Panc1 (cell line): ENCODE results near the gene AGPAT3.

Experiments used
- POLR2AphosphoS5 ChIP-seq: IDR thresholded peaks from 2 replicates; pipeline ENCODE4 v1.6.1; 2012; ENCODE audit warnings: mild to moderate bottlenecking, low read depth, low read length, moderate library complexity
- SIN3A ChIP-seq: IDR thresholded peaks from 2 replicates; pipeline ENCODE4 v1.6.1; 2012; ENCODE audit warnings: low read depth, mild to moderate bottlenecking, low read length, moderate library complexity, borderline replicate concordance; ENCODE audit not compliant: insufficient read depth
- TCF7L2 ChIP-seq: IDR thresholded peaks from 2 replicates; pipeline ENCODE4 v1.6.1; 2011; ENCODE audit warnings: mild to moderate bottlenecking, low read depth, low read length, inconsistent platforms
- TF ChIP-seq, protein P1 (sequence below): fragments of 450-650 bp; IDR thresholded peaks from 2 replicates; pipeline ENCODE4 v1.5.1; 2017; ENCODE audit warnings: mild to moderate bottlenecking
- TF ChIP-seq, protein P2 (sequence below), 2 experiments: IDR thresholded peaks; 2 replicates each; pipeline ENCODE4 v1.6.1; 2011 to 2012; ENCODE audit warnings: low read depth in 2 of 2, control low read depth in 1 of 2, low read length in 1 of 2, mild to moderate bottlenecking in 1 of 2, moderate library complexity in 1 of 2; ENCODE audit not compliant: insufficient read depth in 1 of 2

DNA sequence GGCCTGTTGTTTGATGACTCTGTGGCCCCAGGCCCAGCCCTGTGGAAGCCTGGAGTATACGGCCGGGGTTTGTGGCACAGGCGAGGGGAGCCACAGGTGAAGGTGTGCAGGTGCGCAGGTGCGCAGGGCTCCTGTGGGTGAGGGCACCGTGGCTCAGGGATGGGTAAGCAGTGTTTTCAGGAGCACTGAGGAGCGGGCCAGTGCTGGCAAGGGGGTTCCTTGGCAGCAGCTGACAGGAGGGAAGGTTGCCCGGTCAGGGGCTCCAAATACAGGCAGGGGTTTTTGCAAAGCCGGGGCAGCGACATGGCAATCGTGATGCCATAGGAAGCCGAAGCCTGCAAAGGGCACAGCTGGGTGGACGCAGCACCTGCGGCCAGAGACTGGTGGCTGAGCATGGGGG, 20.7 kb downstream of the AGPAT3 start:
- TF ChIP-seq POLR2AphosphoS5 (no peak), SIN3A (no peak), TCF7L2 (no peak)
- TF ChIP-seq, protein P1, sequence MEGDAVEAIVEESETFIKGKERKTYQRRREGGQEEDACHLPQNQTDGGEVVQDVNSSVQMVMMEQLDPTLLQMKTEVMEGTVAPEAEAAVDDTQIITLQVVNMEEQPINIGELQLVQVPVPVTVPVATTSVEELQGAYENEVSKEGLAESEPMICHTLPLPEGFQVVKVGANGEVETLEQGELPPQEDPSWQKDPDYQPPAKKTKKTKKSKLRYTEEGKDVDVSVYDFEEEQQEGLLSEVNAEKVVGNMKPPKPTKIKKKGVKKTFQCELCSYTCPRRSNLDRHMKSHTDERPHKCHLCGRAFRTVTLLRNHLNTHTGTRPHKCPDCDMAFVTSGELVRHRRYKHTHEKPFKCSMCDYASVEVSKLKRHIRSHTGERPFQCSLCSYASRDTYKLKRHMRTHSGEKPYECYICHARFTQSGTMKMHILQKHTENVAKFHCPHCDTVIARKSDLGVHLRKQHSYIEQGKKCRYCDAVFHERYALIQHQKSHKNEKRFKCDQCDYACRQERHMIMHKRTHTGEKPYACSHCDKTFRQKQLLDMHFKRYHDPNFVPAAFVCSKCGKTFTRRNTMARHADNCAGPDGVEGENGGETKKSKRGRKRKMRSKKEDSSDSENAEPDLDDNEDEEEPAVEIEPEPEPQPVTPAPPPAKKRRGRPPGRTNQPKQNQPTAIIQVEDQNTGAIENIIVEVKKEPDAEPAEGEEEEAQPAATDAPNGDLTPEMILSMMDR, result no peak
- TF ChIP-seq, protein P2, sequence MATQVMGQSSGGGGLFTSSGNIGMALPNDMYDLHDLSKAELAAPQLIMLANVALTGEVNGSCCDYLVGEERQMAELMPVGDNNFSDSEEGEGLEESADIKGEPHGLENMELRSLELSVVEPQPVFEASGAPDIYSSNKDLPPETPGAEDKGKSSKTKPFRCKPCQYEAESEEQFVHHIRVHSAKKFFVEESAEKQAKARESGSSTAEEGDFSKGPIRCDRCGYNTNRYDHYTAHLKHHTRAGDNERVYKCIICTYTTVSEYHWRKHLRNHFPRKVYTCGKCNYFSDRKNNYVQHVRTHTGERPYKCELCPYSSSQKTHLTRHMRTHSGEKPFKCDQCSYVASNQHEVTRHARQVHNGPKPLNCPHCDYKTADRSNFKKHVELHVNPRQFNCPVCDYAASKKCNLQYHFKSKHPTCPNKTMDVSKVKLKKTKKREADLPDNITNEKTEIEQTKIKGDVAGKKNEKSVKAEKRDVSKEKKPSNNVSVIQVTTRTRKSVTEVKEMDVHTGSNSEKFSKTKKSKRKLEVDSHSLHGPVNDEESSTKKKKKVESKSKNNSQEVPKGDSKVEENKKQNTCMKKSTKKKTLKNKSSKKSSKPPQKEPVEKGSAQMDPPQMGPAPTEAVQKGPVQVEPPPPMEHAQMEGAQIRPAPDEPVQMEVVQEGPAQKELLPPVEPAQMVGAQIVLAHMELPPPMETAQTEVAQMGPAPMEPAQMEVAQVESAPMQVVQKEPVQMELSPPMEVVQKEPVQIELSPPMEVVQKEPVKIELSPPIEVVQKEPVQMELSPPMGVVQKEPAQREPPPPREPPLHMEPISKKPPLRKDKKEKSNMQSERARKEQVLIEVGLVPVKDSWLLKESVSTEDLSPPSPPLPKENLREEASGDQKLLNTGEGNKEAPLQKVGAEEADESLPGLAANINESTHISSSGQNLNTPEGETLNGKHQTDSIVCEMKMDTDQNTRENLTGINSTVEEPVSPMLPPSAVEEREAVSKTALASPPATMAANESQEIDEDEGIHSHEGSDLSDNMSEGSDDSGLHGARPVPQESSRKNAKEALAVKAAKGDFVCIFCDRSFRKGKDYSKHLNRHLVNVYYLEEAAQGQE (IDR thresholded peaks at IDR 0.05; ENCODE audit: insufficient read depth in 1 of 2, low read depth in 2 of 2, low read length in 1 of 2), result no peak
